ENCODE data around the gene SLC26A8.

GRCh38 chr6:36065916-36066315 is 41.5 kb upstream of the SLC26A8 start:
- no peak for TF ChIP-seq POLR2A (IDR thresholded peaks at IDR 0.05; ENCODE audit: low read depth, low read length)
- TF ChIP-seq POLR2AphosphoS5 (IDR thresholded peaks at IDR 0.05; ENCODE audit: low read depth, low read length) = no peak
